Osteocyte (in vitro differentiated cells): ENCODE results near the gene MAP3K4. TPM values are rescaled to one million over a fixed set of nuclear protein-coding genes. Genes with fewer than 3 reads are reported as not detected.
A peak's percentile ranks its signal among the peaks of the same experiment; 100 is the strongest.

Experiments used
- DNase-seq: peaks from one replicate; pipeline ENCODE4 v3.0.0; 2021; ENCODE audit warnings: mixed read lengths; ENCODE audit not compliant: unreplicated experiment; ENCODE audit errors: extremely low spot score
- H3K27ac Mint-ChIP-seq: one replicate; pipeline ENCODE4 v1.8.0; 2021; ENCODE audit warnings: mild to moderate bottlenecking, mixed read lengths; ENCODE audit not compliant: unreplicated experiment
- H3K27me3 Mint-ChIP-seq: one replicate; pipeline ENCODE4 v1.8.0; 2021; ENCODE audit warnings: mixed read lengths; ENCODE audit not compliant: unreplicated experiment
- H3K36me3 Mint-ChIP-seq: one replicate; pipeline ENCODE4 v1.8.0; 2021; ENCODE audit warnings: mixed read lengths; ENCODE audit not compliant: unreplicated experiment
- H3K4me1 Mint-ChIP-seq: one replicate; pipeline ENCODE4 v1.8.0; 2021; ENCODE audit warnings: mixed read lengths; ENCODE audit not compliant: unreplicated experiment
- H3K4me3 Mint-ChIP-seq: one replicate; pipeline ENCODE4 v1.8.0; 2021; ENCODE audit warnings: mild to moderate bottlenecking, moderate library complexity, mixed read lengths; ENCODE audit not compliant: unreplicated experiment
- H3K9me3 Mint-ChIP-seq: one replicate; pipeline ENCODE4 v1.8.0; 2021; ENCODE audit warnings: mixed read lengths; ENCODE audit not compliant: unreplicated experiment
- CTCF ChIP-seq: fragments of 200-600 bp; sonication (generic); IDR thresholded peaks from 2 replicates; pipeline ENCODE4 v1.5.0; 2021; ENCODE audit warnings: antibody characterized with exemption, mild to moderate bottlenecking, moderate library complexity
- total RNA-seq: library from RNA; stranded (reverse); gene quantifications from 2 replicates; pipeline ENCODE4 v1.2.1, GENCODE V29; 2021

Gene MAP3K4
- total RNA-seq, 1 donor from 2014 or later = 20.7 TPM

GRCh38 chr6:161094955-161095354, 103.4 kb downstream of the MAP3K4 start:
- Mint-ChIP-seq H3K36me3 (peaks cover 51% of the 10 kb centered on the region), H3K27ac (no peak overlapping the region)

GRCh38 chr6:161095916-161096315, 104.3 kb downstream of the MAP3K4 start:
- no peak for DNase-seq
- H3K9me3 Mint-ChIP-seq = no peaks in the 10 kb centered on the region
- TF ChIP-seq CTCF = no peak
- H3K4me3 Mint-ChIP-seq = no peak overlapping the region
- H3K27ac Mint-ChIP-seq = no peak overlapping the region
- no peaks in the 10 kb centered on the region for H3K27me3 Mint-ChIP-seq
- peaks cover 50% of the 10 kb centered on the region for H3K36me3 Mint-ChIP-seq
- H3K4me1 Mint-ChIP-seq = peaks cover 8% of the 10 kb centered on the region

More at GRCh38 chr6:161094955-161095354, 103.4 kb downstream of the MAP3K4 start:
- peaks cover 8% of the 10 kb centered on the region for H3K4me1 Mint-ChIP-seq
- no peak for TF ChIP-seq CTCF
- DNase-seq = no peak
- H3K27me3 Mint-ChIP-seq = no peaks in the 10 kb centered on the region
- no peaks in the 10 kb centered on the region for H3K9me3 Mint-ChIP-seq
- no peak overlapping the region for H3K4me3 Mint-ChIP-seq

- peaks cover 44% of the 10 kb centered on the region for H3K36me3 Mint-ChIP-seq
- no peak overlapping the region for H3K4me3 Mint-ChIP-seq
- no peaks in the 10 kb centered on the region for H3K9me3 Mint-ChIP-seq
- no peaks in the 10 kb centered on the region for H3K27me3 Mint-ChIP-seq
- no peak overlapping the region for H3K27ac Mint-ChIP-seq
- H3K4me1 Mint-ChIP-seq = peaks cover 5% of the 10 kb centered on the region
- no peak for DNase-seq
- no peak for TF ChIP-seq CTCF
These were observed 108.5 kb downstream of the MAP3K4 start for GRCh38 chr6:161100072-161100471.

- TF ChIP-seq CTCF = peak; percentile 57
- no peak overlapping the region for H3K27ac Mint-ChIP-seq
- peaks cover 48% of the 10 kb centered on the region for H3K36me3 Mint-ChIP-seq
- DNase-seq = no peak
- peaks cover 10% of the 10 kb centered on the region for H3K4me1 Mint-ChIP-seq
- no peaks in the 10 kb centered on the region for H3K27me3 Mint-ChIP-seq
- no peaks in the 10 kb centered on the region for H3K9me3 Mint-ChIP-seq
- no peak overlapping the region for H3K4me3 Mint-ChIP-seq
These were observed 109.9 kb downstream of the MAP3K4 start for GRCh38 chr6:161101517-161101916.

GRCh38 chr6:161103475-161103874, 111.9 kb downstream of the MAP3K4 start:
- no peak for TF ChIP-seq CTCF
- no peak overlapping the region for H3K4me3 Mint-ChIP-seq
- DNase-seq = no peak
- no peaks in the 10 kb centered on the region for H3K9me3 Mint-ChIP-seq
- peaks cover 47% of the 10 kb centered on the region for H3K36me3 Mint-ChIP-seq
- no peaks in the 10 kb centered on the region for H3K27me3 Mint-ChIP-seq
- peaks cover 13% of the 10 kb centered on the region for H3K4me1 Mint-ChIP-seq
- H3K27ac Mint-ChIP-seq = no peak overlapping the region
